Gastrocnemius medialis (tissue), 4 donors: ENCODE results near the gene SKIC2.

Source experiments
- CTCF ChIP-seq, 5 experiments: fragments of 450-650 bp in 3 of 5; fragments of 200-600 bp in 2 of 5; sonication (generic) in 2 of 5; IDR thresholded peaks in 4 of 5; conservative IDR thresholded peaks in 1 of 5; 1 replicate in 4 of 5; 2 replicates in 1 of 5; pipeline ENCODE4 v1.5.1; 2016 to 2019; ENCODE audit warnings: antibody characterized with exemption in 5 of 5, mild to moderate bottlenecking in 3 of 5, moderate library complexity in 3 of 5
- POLR2A ChIP-seq, 2 donors: fragments of 450-650 bp; IDR thresholded peaks; one replicate each; pipeline ENCODE4 v1.6.1; 2017; ENCODE audit warnings: antibody characterized with exemption in 2 of 2, mild to moderate bottlenecking in 2 of 2, moderate library complexity in 2 of 2

GRCh38 chr6:31966506-31966905 lies 7.5 kb downstream of the SKIC2 start:
- TF ChIP-seq CTCF (IDR thresholded peaks at IDR 0.05 in 4 of 5, conservative IDR thresholded peaks at IDR 0.05 in 1 of 5) (no peak), POLR2A (IDR thresholded peaks at IDR 0.05) (no peak)
